Measurements from ENCODE around the gene NWD2. TPM values are rescaled to one million over a fixed set of nuclear protein-coding genes. Genes with fewer than 3 reads are reported as not detected.
A peak's percentile ranks its signal among the peaks of the same experiment; 100 is the strongest.

The NWD2 gene
- polyA plus RNA-seq, 3 donors: not detected

- Histone ChIP-seq H3K4me1 (ENCODE audit: control insufficient read depth in 1 of 2, insufficient read depth in 2 of 2, low read length in 2 of 2) (peaks cover 22 to 30% of the 10 kb centered on the region in 2 donors), H3K27me3 (ENCODE audit: control insufficient read depth in 2 of 2, insufficient read depth in 2 of 2, low read length in 2 of 2) (no peaks in the 10 kb centered on the region), H3K79me2 (ENCODE audit: insufficient read depth, low read length) (no peaks in the 10 kb centered on the region), H3K9ac (ENCODE audit: insufficient read depth, low read length, poor library complexity, severe bottlenecking) (no peak overlapping the region), H3K27ac (ENCODE audit: low read depth in 1 of 2, low read length in 2 of 2) (no peak overlapping the region), H3K4me2 (replicated peaks; ENCODE audit: extremely low read depth, low read length, poor library complexity, severe bottlenecking) (peak overlapping the region; percentile 23), H3K4me3 (replicated peaks in 1 of 3; ENCODE audit: low read depth in 2 of 3, low read length in 3 of 3) (no peak overlapping the region), H3K9me3 (replicated peaks in 1 of 2; ENCODE audit: control insufficient read depth in 1 of 2, insufficient read depth in 1 of 2, low read length in 2 of 2) (peaks cover 0 to 6% of the 10 kb centered on the region in 2 donors), H3K36me3 (replicated peaks in 1 of 2; ENCODE audit: control insufficient read depth in 1 of 2, insufficient read depth in 2 of 2, low read length in 2 of 2) (no peaks in the 10 kb centered on the region), H2AFZ (ENCODE audit: insufficient read depth, low read depth, low read length, poor library complexity, severe bottlenecking) (no peak overlapping the region), H4K20me1 (ENCODE audit: insufficient read depth, low read length) (no peaks in the 10 kb centered on the region)
- Mint-ChIP-seq H3K4me1 (peaks cover 29% of the 10 kb centered on the region), H3K27me3 (ENCODE audit: low read depth in 3 of 3) (peaks cover 0 to 4% (median 3%) of the 10 kb centered on the region in 3 donors), H3K9me3 (peaks cover 3 to 15% (median 8%) of the 10 kb centered on the region in 7 donors), H3K4me3 (peak overlapping the region in 1 of 2 donors; percentile 33), H3K36me3 (no peaks in the 10 kb centered on the region), H3K27ac (peak overlapping the region in 1 of 7 donors; percentile 46)
- no peak for TF ChIP-seq CTCF (IDR thresholded peaks at IDR 0.05)
- intact Hi-C loops (cut with micrococcal nuclease): no loop called here
- no peak for DNase-seq
- WGBS (ENCODE audit: insufficient coverage): 97% methylated on average over 3 of the region's 4 CpGs
Measured at GRCh38 chr4:37480509-37480908, 236.0 kb downstream of the NWD2 start.

- no peak overlapping the region for H3K4me3 Mint-ChIP-seq
- intact Hi-C loops (cut with micrococcal nuclease): no loop called here
- H3K27me3 ChIP-seq (ENCODE audit: control insufficient read depth in 2 of 2, insufficient read depth in 2 of 2, low read length in 2 of 2): no peaks in the 10 kb centered on the region
- peaks cover 3 to 15% (median 8%) of the 10 kb centered on the region in 7 donors for H3K9me3 Mint-ChIP-seq
- WGBS (ENCODE audit: insufficient coverage): no CpG with 5 or more reads among the region's 5 CpGs
- H3K27ac ChIP-seq (ENCODE audit: low read depth in 1 of 2, low read length in 2 of 2): no peak overlapping the region
- H3K9ac ChIP-seq (ENCODE audit: insufficient read depth, low read length, poor library complexity, severe bottlenecking): no peak overlapping the region
- H3K79me2 ChIP-seq (ENCODE audit: insufficient read depth, low read length): no peaks in the 10 kb centered on the region
- H3K9me3 ChIP-seq (replicated peaks in 1 of 2; ENCODE audit: control insufficient read depth in 1 of 2, insufficient read depth in 1 of 2, low read length in 2 of 2): peaks cover 0 to 6% of the 10 kb centered on the region in 2 donors
- no peaks in the 10 kb centered on the region for H4K20me1 ChIP-seq (ENCODE audit: insufficient read depth, low read length)
- peaks cover 29% of the 10 kb centered on the region for H3K4me1 Mint-ChIP-seq
- TF ChIP-seq CTCF (IDR thresholded peaks at IDR 0.05): no peak
- no peak overlapping the region for H3K4me2 ChIP-seq (replicated peaks; ENCODE audit: extremely low read depth, low read length, poor library complexity, severe bottlenecking)
- no peaks in the 10 kb centered on the region for H3K36me3 Mint-ChIP-seq
- DNase-seq: peak in 1 of 3 donors; percentile 17
- peaks cover 0 to 5% (median 4%) of the 10 kb centered on the region in 3 donors for H3K27me3 Mint-ChIP-seq (ENCODE audit: low read depth in 3 of 3)
- H3K4me3 ChIP-seq (replicated peaks in 1 of 3; ENCODE audit: low read depth in 2 of 3, low read length in 3 of 3): no peak overlapping the region
- peaks cover 22 to 30% of the 10 kb centered on the region in 2 donors for H3K4me1 ChIP-seq (ENCODE audit: control insufficient read depth in 1 of 2, insufficient read depth in 2 of 2, low read length in 2 of 2)
- no peak overlapping the region for H2AFZ ChIP-seq (ENCODE audit: insufficient read depth, low read depth, low read length, poor library complexity, severe bottlenecking)
- H3K27ac Mint-ChIP-seq: peak overlapping the region in 1 of 7 donors; percentile 7
- no peaks in the 10 kb centered on the region for H3K36me3 ChIP-seq (replicated peaks in 1 of 2; ENCODE audit: control insufficient read depth in 1 of 2, insufficient read depth in 2 of 2, low read length in 2 of 2)
Measured at GRCh38 chr4:37481547-37482122, 237.1 kb downstream of the NWD2 start.
